HL-60 (cell line): Measurements from ENCODE around the gene C22orf39.
A peak's percentile ranks its signal among the peaks of the same experiment; 100 is the strongest.

Experiments used
- DNase-seq, 2 experiments: peaks; one replicate each; pipeline ENCODE4 v3.0.0-alpha.2; 2010 to 2020; ENCODE audit warnings: low read depth in 1 of 2, low spot score in 1 of 2
- H3K27ac ChIP-seq: fragments of 250-450 bp; sonication (Bioruptor Pico); replicated peaks from 2 replicates; pipeline ENCODE4 v1.5.1; 2020; ENCODE audit warnings: mild to moderate bottlenecking, moderate library complexity
- H3K27me3 ChIP-seq: fragments of 250-450 bp; sonication (Bioruptor Pico); 2 replicates; pipeline ENCODE4 v1.5.1; 2021; ENCODE audit warnings: mild to moderate bottlenecking, moderate library complexity; ENCODE audit not compliant: insufficient read depth, poor library complexity, severe bottlenecking
- H3K4me3 ChIP-seq: replicated peaks from 2 replicates; pipeline ENCODE4 v1.5.1; 2011; ENCODE audit warnings: mild to moderate bottlenecking, control low read depth, low read length; ENCODE audit not compliant: insufficient read depth
- CTCF ChIP-seq: IDR thresholded peaks from one replicate; pipeline ENCODE4 v1.5.1; 2011; ENCODE audit warnings: low read length, control low read depth, inconsistent platforms; ENCODE audit not compliant: insufficient read depth
- GABPA ChIP-seq: IDR thresholded peaks from 2 replicates; pipeline ENCODE4 v1.6.1; 2012; ENCODE audit warnings: low read depth
- POLR2AphosphoS5 ChIP-seq: IDR thresholded peaks from 2 replicates; pipeline ENCODE4 v1.6.1; 2012; ENCODE audit warnings: low read depth
- SPI1 ChIP-seq: IDR thresholded peaks from 2 replicates; pipeline ENCODE4 v1.6.1; 2012; ENCODE audit warnings: low read depth, mild to moderate bottlenecking, borderline replicate concordance
- long read RNA-seq: library from polyadenylated mRNA; unstranded; transcript quantifications from one replicate; pipeline ENCODE4 v2.0.0, GENCODE V29; 2020
- TF ChIP-seq, protein P1 (sequence below): IDR thresholded peaks from 2 replicates; pipeline ENCODE4 v1.6.1; 2012; ENCODE audit warnings: low read depth; ENCODE audit not compliant: insufficient replicate concordance

C22orf39 gene, protein sequence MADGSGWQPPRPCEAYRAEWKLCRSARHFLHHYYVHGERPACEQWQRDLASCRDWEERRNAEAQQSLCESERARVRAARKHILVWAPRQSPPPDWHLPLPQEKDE
- long read RNA-seq, transcript C22orf39-203 (3 exons, 1,005 nt), result minor isoform, 10 of 322 reads
- long read RNA-seq, transcript C22orf39-202 (3 exons, 3,350 nt), result major isoform, 272 of 322 reads
- long read RNA-seq, partial matches to known transcripts, result 12 of 322 reads
- long read RNA-seq, other reads (novel, unspliced or antisense), result 28 of 322 reads

DNA sequence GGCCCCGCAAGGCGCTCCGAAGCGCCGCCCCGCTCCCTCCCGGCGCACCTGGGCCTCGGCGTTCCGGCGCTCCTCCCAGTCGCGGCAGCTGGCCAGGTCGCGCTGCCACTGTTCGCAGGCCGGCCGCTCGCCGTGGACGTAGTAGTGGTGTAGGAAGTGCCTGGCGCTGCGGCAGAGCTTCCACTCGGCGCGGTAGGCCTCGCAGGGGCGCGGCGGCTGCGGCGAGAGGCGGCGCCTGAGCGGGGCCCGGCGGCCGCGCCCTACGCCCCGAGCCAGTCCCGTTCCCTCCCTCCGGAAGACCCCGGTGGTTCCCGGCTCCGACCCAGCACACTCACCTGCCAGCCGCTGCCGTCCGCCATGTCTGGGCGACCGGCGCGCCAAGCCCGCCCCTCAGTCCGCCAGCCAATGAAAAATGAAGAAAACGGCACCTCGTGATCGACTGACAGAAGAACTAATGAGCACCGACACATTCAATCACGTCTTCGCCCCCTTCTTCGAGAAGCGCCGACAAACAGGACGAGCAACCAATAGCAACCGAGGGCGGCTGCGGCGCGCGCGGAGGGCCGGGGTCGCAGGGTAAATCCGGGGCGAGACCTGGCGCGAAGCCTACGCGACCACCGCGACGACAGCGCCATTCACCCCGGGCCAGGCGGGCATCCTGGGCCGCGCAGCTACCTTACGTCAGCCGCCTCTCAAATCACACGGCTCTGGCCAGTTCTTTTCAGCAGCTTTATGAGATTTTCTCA lies at the start of gene C22orf39:
TSS of gene C22orf39 (minus strand) at position 382 of the 746 bp plus-strand sequence. CDS start at position 359, 23 bp downstream.
- Histone ChIP-seq H3K27ac (peak within 1 kb of the TSS; percentile 64), H3K27me3 (no peaks in the 10 kb centered on the region), H3K4me3 (peak within 1 kb of the TSS; percentile 83)
- peak; percentile 84 to 93 for DNase-seq
- TF ChIP-seq GABPA (no peak), CTCF (no peak), POLR2AphosphoS5 (peak; percentile 75), SPI1 (no peak)
- TF ChIP-seq, protein P1, sequence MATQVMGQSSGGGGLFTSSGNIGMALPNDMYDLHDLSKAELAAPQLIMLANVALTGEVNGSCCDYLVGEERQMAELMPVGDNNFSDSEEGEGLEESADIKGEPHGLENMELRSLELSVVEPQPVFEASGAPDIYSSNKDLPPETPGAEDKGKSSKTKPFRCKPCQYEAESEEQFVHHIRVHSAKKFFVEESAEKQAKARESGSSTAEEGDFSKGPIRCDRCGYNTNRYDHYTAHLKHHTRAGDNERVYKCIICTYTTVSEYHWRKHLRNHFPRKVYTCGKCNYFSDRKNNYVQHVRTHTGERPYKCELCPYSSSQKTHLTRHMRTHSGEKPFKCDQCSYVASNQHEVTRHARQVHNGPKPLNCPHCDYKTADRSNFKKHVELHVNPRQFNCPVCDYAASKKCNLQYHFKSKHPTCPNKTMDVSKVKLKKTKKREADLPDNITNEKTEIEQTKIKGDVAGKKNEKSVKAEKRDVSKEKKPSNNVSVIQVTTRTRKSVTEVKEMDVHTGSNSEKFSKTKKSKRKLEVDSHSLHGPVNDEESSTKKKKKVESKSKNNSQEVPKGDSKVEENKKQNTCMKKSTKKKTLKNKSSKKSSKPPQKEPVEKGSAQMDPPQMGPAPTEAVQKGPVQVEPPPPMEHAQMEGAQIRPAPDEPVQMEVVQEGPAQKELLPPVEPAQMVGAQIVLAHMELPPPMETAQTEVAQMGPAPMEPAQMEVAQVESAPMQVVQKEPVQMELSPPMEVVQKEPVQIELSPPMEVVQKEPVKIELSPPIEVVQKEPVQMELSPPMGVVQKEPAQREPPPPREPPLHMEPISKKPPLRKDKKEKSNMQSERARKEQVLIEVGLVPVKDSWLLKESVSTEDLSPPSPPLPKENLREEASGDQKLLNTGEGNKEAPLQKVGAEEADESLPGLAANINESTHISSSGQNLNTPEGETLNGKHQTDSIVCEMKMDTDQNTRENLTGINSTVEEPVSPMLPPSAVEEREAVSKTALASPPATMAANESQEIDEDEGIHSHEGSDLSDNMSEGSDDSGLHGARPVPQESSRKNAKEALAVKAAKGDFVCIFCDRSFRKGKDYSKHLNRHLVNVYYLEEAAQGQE, result peak; percentile 28

DNA sequence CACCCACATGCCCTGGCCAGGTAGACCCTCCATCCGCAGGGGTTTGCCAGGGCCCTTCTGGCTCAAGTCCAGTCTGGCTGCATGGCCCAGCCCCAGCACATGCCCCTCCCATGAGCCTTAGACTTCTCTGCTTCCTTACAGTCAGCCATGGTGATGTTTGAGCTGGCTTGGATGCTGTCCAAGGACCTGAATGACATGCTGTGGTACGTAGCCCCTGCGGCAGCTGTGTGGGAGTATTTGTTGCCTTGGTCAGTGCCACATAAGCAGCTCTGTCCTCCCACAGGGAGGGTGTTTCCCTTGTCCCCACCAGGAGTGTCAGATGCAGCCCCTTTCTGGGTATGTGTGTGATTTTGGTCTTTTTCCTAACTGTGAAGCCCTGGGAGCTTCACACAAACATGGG lies 49.7 kb upstream of the C22orf39 start:
- H3K27me3 ChIP-seq, result no peaks in the 10 kb centered on the region
- TF ChIP-seq SPI1 (no peak), POLR2AphosphoS5 (no peak), GABPA (no peak)
- H3K27ac ChIP-seq, result no peak overlapping the region
- no peak for DNase-seq
- H3K4me3 ChIP-seq, result no peak overlapping the region

DNA sequence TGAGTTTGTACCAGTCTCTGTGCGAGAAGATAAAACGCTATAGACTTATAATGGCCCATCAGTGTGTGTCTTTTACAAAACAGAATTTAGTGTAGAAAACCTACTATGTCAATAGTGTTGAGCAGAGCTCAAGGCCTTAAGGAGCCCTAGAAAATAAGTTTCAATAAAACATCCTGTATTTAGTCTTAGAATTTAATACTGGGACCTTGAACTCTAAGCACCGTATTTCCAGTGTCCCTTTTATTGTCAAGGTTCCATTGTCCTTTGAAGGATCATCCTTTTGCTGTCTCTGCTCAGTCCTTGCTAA lies 48.8 kb upstream of the C22orf39 start:
- H3K27ac ChIP-seq, result no peak overlapping the region
- TF ChIP-seq CTCF (no peak), GABPA (no peak), POLR2AphosphoS5 (no peak), SPI1 (no peak)
- TF ChIP-seq, protein P1, result no peak
- DNase-seq, result no peak
- no peak overlapping the region for H3K4me3 ChIP-seq
- no peaks in the 10 kb centered on the region for H3K27me3 ChIP-seq

- Histone ChIP-seq H3K27ac (no peak overlapping the region), H3K4me3 (no peak overlapping the region), H3K27me3 (no peaks in the 10 kb centered on the region)
- no peak for DNase-seq
- TF ChIP-seq POLR2AphosphoS5 (no peak), SPI1 (no peak), CTCF (no peak), GABPA (no peak)
- TF ChIP-seq, protein P1, result no peak
These were observed 48.2 kb upstream of the C22orf39 start for GRCh38 chr22:19495562-19496323.
